Duodenal mucosa (tissue), 2 donors: ENCODE results near the gene RMC1.

Source experiments
- H3K27ac ChIP-seq: one replicate; pipeline ENCODE4 v1.7.0; 2013; ENCODE audit warnings: low read depth, low read length
- H3K27me3 ChIP-seq, 2 donors: one replicate each; pipeline ENCODE4 v1.7.0; 2013; ENCODE audit warnings: low read length in 2 of 2, control low read depth in 1 of 2; ENCODE audit not compliant: insufficient read depth in 2 of 2, control insufficient read depth in 1 of 2
- H3K36me3 ChIP-seq, 2 donors: one replicate each; pipeline ENCODE4 v1.7.0; 2013; ENCODE audit warnings: low read length in 2 of 2, control low read depth in 1 of 2; ENCODE audit not compliant: insufficient read depth in 2 of 2, control insufficient read depth in 1 of 2
- H3K4me1 ChIP-seq, 2 donors: one replicate each; pipeline ENCODE4 v1.7.0; 2013; ENCODE audit warnings: low read length in 2 of 2, control low read depth in 1 of 2; ENCODE audit not compliant: insufficient read depth in 2 of 2, control insufficient read depth in 1 of 2
- H3K4me3 ChIP-seq, 2 donors: one replicate each; pipeline ENCODE4 v1.7.0; 2013; ENCODE audit warnings: low read length in 2 of 2, low read depth in 1 of 2
- H3K9ac ChIP-seq, 2 donors: one replicate each; pipeline ENCODE4 v1.7.0; 2013; ENCODE audit warnings: low read length in 2 of 2, low read depth in 1 of 2
- H3K9me3 ChIP-seq, 2 donors: one replicate each; pipeline ENCODE4 v1.7.0; 2013; ENCODE audit warnings: low read length in 2 of 2, control low read depth in 1 of 2; ENCODE audit not compliant: control insufficient read depth in 1 of 2

RMC1 gene

GRCh38 chr18:23539296-23539695 is 36.0 kb downstream of the RMC1 start:
- H3K4me1 ChIP-seq: peaks cover 0 to 14% of the 10 kb centered on the region in 2 donors
- no peak overlapping the region for H3K9ac ChIP-seq
- H3K9me3 ChIP-seq: no peaks in the 10 kb centered on the region
- peaks cover 53 to 97% of the 10 kb centered on the region in 2 donors for H3K36me3 ChIP-seq
- H3K27me3 ChIP-seq: no peaks in the 10 kb centered on the region
- no peak overlapping the region for H3K4me3 ChIP-seq
- H3K27ac ChIP-seq: no peak overlapping the region

GRCh38 chr18:23539911-23540525 is 36.7 kb downstream of the RMC1 start:
- H3K36me3 ChIP-seq: peaks cover 57 to 97% of the 10 kb centered on the region in 2 donors
- H3K27ac ChIP-seq: no peak overlapping the region
- H3K9ac ChIP-seq: no peak overlapping the region
- no peaks in the 10 kb centered on the region for H3K27me3 ChIP-seq
- no peak overlapping the region for H3K4me3 ChIP-seq
- no peaks in the 10 kb centered on the region for H3K9me3 ChIP-seq
- peaks cover 0 to 14% of the 10 kb centered on the region in 2 donors for H3K4me1 ChIP-seq

- H3K9ac ChIP-seq: no peak overlapping the region
- no peak overlapping the region for H3K4me3 ChIP-seq
- peaks cover 49 to 96% of the 10 kb centered on the region in 2 donors for H3K36me3 ChIP-seq
- no peaks in the 10 kb centered on the region for H3K9me3 ChIP-seq
- H3K27me3 ChIP-seq: no peaks in the 10 kb centered on the region
- peaks cover 0 to 14% of the 10 kb centered on the region in 2 donors for H3K4me1 ChIP-seq
- H3K27ac ChIP-seq: no peak overlapping the region
These were observed 37.6 kb downstream of the RMC1 start for GRCh38 chr18:23540867-23541266.

GRCh38 chr18:23541349-23542093 is 38.2 kb downstream of the RMC1 start:
- H3K27me3 ChIP-seq: no peaks in the 10 kb centered on the region
- H3K4me1 ChIP-seq: peaks cover 0 to 14% of the 10 kb centered on the region in 2 donors
- peaks cover 46 to 94% of the 10 kb centered on the region in 2 donors for H3K36me3 ChIP-seq
- no peak overlapping the region for H3K27ac ChIP-seq
- H3K9me3 ChIP-seq: no peaks in the 10 kb centered on the region
- H3K4me3 ChIP-seq: no peak overlapping the region
- H3K9ac ChIP-seq: no peak overlapping the region

GRCh38 chr18:23542461-23542860 is 39.1 kb downstream of the RMC1 start:
- H3K9ac ChIP-seq: no peak overlapping the region
- H3K36me3 ChIP-seq: peaks cover 40 to 93% of the 10 kb centered on the region in 2 donors
- H3K4me3 ChIP-seq: no peak overlapping the region
- H3K27ac ChIP-seq: no peak overlapping the region
- no peaks in the 10 kb centered on the region for H3K9me3 ChIP-seq
- no peaks in the 10 kb centered on the region for H3K27me3 ChIP-seq
- peaks cover 0 to 14% of the 10 kb centered on the region in 2 donors for H3K4me1 ChIP-seq

GRCh38 chr18:23545247-23545789 is 42.0 kb downstream of the RMC1 start:
- no peaks in the 10 kb centered on the region for H3K27me3 ChIP-seq
- peaks cover 0 to 6% of the 10 kb centered on the region in 2 donors for H3K4me1 ChIP-seq
- no peak overlapping the region for H3K9ac ChIP-seq
- no peak overlapping the region for H3K27ac ChIP-seq
- H3K36me3 ChIP-seq: peaks cover 21 to 71% of the 10 kb centered on the region in 2 donors
- no peaks in the 10 kb centered on the region for H3K9me3 ChIP-seq
- no peak overlapping the region for H3K4me3 ChIP-seq

- Histone ChIP-seq H3K27ac (no peak overlapping the region), H3K4me3 (no peak overlapping the region), H3K4me1 (no peaks in the 10 kb centered on the region), H3K9ac (no peak overlapping the region), H3K36me3 (peaks cover 29 to 69% of the 10 kb centered on the region in 2 donors), H3K27me3 (no peaks in the 10 kb centered on the region), H3K9me3 (no peaks in the 10 kb centered on the region)
These were observed 44.0 kb downstream of the RMC1 start for GRCh38 chr18:23547306-23547705.

GRCh38 chr18:23547846-23548245 is 44.5 kb downstream of the RMC1 start:
- H3K27ac ChIP-seq: no peak overlapping the region
- no peaks in the 10 kb centered on the region for H3K4me1 ChIP-seq
- no peak overlapping the region for H3K9ac ChIP-seq
- no peak overlapping the region for H3K4me3 ChIP-seq
- H3K27me3 ChIP-seq: no peaks in the 10 kb centered on the region
- no peaks in the 10 kb centered on the region for H3K9me3 ChIP-seq
- H3K36me3 ChIP-seq: peaks cover 33 to 69% of the 10 kb centered on the region in 2 donors

GRCh38 chr18:23548275-23548674 is 45.0 kb downstream of the RMC1 start:
- Histone ChIP-seq H3K4me1 (no peaks in the 10 kb centered on the region), H3K27me3 (no peaks in the 10 kb centered on the region), H3K36me3 (peaks cover 35 to 70% of the 10 kb centered on the region in 2 donors), H3K9ac (no peak overlapping the region), H3K4me3 (no peak overlapping the region), H3K9me3 (no peaks in the 10 kb centered on the region), H3K27ac (no peak overlapping the region)

GRCh38 chr18:23548719-23549118 is 45.4 kb downstream of the RMC1 start:
- Histone ChIP-seq H3K4me1 (no peaks in the 10 kb centered on the region), H3K9ac (no peak overlapping the region), H3K27ac (no peak overlapping the region), H3K27me3 (no peaks in the 10 kb centered on the region), H3K36me3 (peaks cover 35 to 70% of the 10 kb centered on the region in 2 donors), H3K9me3 (no peaks in the 10 kb centered on the region), H3K4me3 (no peak overlapping the region)
